Ascending aorta (tissue), 2 donors: ENCODE results near the gene SLC44A5. TPM values are rescaled to one million over a fixed set of nuclear protein-coding genes. Genes with fewer than 3 reads are reported as not detected.
A peak's percentile ranks its signal among the peaks of the same experiment; 100 is the strongest.
"Not testable (repeated sequence)": the region's sequence is repeated elsewhere in the genome, so short reads cannot be mapped to it uniquely, and the experiment has no call there.

Source experiments
- DNase-seq, 2 donors: peaks; one replicate each; pipeline ENCODE4 v3.0.0-alpha.2; 2019; ENCODE audit warnings: low spot score in 2 of 2
- H3K27ac ChIP-seq, 2 donors: fragments of 200-600 bp; sonication (generic); one replicate each; pipeline ENCODE4 v1.5.1; 2016 to 2017; ENCODE audit warnings: mild to moderate bottlenecking in 1 of 2
- H3K27me3 ChIP-seq: fragments of 200-600 bp; sonication (generic); one replicate; pipeline ENCODE4 v1.5.1; 2017
- H3K36me3 ChIP-seq, 2 donors: fragments of 200-600 bp; sonication (generic); one replicate each; pipeline ENCODE4 v1.5.1; 2016
- H3K4me1 ChIP-seq, 2 donors: fragments of 200-600 bp; sonication (generic); one replicate each; pipeline ENCODE4 v1.5.1; 2016 to 2017; ENCODE audit warnings: mild to moderate bottlenecking in 1 of 2
- H3K4me3 ChIP-seq, 2 donors: fragments of 200-600 bp; sonication (generic); one replicate each; pipeline ENCODE4 v1.5.1; 2016 to 2017; ENCODE audit warnings: mild to moderate bottlenecking in 1 of 2
- H3K9me3 ChIP-seq, 2 donors: fragments of 200-600 bp; sonication (generic); one replicate each; pipeline ENCODE4 v1.5.1; 2016
- intact Hi-C: fragments of 100-400 bp; cut with DNase I; formaldehyde crosslinking; loops from one replicate; pipeline ENCODE4 v1.15.1; 2023
- total RNA-seq: library from RNA; depleted of rRNA; stranded (reverse); fragments of >200 nt; gene quantifications from one replicate; pipeline ENCODE4 v1.1.0, GENCODE V29; 2016
- TF ChIP-seq, protein P1 (sequence below), 3 experiments: fragments of 200-600 bp in 2 of 3; fragments of 450-650 bp in 1 of 3; sonication (generic) in 2 of 3; IDR thresholded peaks; one replicate each; pipeline ENCODE4 v1.5.1; 2016 to 2019; ENCODE audit warnings: antibody characterized with exemption in 3 of 3, mild to moderate bottlenecking in 1 of 3, moderate library complexity in 1 of 3

The SLC44A5 gene
- total RNA-seq, 1 donor from 2014 or later, result not detected

DNA sequence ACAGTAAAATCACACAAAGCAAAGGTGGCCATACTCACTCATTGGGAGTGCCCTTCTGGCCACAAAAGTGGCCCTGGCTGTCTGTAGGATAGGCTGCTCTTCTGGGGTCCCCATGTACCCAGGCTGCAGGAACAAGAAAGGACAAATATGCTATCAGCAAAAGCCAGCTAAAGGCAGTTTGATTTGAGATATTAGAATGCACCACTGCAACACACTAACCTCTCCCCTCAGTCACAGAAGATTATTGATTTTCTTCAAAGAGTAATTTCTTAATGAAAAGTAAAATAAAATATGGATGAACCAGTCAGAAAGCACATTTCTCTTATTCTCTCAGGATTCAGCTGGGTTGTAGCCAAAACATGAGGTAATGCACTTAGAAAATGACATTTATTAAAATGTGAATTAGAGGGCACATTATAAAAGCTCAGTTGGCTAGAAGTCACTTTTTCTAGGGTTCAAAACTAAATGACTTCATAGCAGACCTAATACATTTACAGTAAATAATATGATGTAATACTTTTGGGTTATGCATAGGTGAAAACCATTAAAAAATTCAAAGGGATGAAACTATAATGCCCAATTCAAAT is 335.9 kb downstream of the SLC44A5 start:
- Histone ChIP-seq H3K27ac (no peak overlapping the region), H3K9me3 (no peaks in the 10 kb centered on the region), H3K27me3 (no peaks in the 10 kb centered on the region), H3K4me3 (no peak overlapping the region), H3K4me1 (no peaks in the 10 kb centered on the region), H3K36me3 (no peaks in the 10 kb centered on the region)
- no peak for DNase-seq
- intact Hi-C loops, result no loop called here
- TF ChIP-seq, protein P1, sequence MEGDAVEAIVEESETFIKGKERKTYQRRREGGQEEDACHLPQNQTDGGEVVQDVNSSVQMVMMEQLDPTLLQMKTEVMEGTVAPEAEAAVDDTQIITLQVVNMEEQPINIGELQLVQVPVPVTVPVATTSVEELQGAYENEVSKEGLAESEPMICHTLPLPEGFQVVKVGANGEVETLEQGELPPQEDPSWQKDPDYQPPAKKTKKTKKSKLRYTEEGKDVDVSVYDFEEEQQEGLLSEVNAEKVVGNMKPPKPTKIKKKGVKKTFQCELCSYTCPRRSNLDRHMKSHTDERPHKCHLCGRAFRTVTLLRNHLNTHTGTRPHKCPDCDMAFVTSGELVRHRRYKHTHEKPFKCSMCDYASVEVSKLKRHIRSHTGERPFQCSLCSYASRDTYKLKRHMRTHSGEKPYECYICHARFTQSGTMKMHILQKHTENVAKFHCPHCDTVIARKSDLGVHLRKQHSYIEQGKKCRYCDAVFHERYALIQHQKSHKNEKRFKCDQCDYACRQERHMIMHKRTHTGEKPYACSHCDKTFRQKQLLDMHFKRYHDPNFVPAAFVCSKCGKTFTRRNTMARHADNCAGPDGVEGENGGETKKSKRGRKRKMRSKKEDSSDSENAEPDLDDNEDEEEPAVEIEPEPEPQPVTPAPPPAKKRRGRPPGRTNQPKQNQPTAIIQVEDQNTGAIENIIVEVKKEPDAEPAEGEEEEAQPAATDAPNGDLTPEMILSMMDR (IDR thresholded peaks at IDR 0.05), result no peak

DNA sequence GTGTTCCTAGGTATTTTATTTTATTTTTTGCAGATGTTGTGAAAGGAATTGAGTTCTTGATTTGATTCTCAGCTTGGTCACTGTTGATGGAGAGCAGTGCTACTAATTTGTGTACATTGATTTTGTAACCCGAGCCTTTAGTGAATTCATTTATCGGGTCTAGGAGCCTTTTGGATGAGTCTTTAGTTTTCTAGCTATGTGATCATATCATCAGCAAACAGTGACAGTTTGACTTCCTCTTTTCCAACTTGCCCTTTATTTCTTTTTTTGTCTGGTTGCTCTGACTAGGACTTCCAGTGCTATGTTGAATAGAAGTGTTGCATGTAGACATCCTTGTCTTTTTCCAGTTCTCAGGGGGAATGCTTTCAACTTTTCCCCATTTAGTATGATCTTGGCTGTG is 337.8 kb downstream of the SLC44A5 start:
- TF ChIP-seq, protein P1 (IDR thresholded peaks at IDR 0.05), result no peak
- intact Hi-C loops, result no loop called here
- no peaks in the 10 kb centered on the region for H3K27me3 ChIP-seq
- no peaks in the 10 kb centered on the region for H3K4me1 ChIP-seq
- H3K9me3 ChIP-seq, result no peaks in the 10 kb centered on the region
- no peak for DNase-seq
- no peak overlapping the region for H3K27ac ChIP-seq
- H3K4me3 ChIP-seq, result no peak overlapping the region
- no peaks in the 10 kb centered on the region for H3K36me3 ChIP-seq

DNA sequence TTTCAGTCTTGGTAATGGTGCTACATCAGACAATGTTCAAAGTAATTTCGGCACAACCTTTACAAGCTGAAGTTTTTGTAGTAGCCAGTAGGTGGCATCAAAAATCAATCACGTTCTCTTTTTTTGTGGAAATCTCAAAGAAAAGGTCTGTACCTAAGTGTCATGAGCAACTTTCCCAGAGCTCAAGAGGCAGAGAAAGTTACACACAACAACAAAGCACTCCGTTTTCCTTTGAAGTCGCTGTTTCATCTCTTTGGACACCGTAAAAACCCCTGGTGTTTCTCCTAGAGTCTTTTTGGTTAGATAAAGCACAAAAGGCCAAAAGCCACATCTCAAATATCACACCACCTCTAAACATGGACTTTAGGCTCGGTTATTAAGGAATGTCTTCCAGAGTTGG is 345.1 kb downstream of the SLC44A5 start:
- Histone ChIP-seq H3K4me1 (no peaks in the 10 kb centered on the region), H3K27me3 (no peaks in the 10 kb centered on the region), H3K36me3 (no peaks in the 10 kb centered on the region), H3K4me3 (no peak overlapping the region), H3K27ac (no peak overlapping the region), H3K9me3 (no peaks in the 10 kb centered on the region)
- TF ChIP-seq, protein P1 (IDR thresholded peaks at IDR 0.05), result peak in 2 of 3 experiments; percentile 17 to 54
- intact Hi-C loops, result loop anchor here (5.0 kb wide), 1 partner anchor 367 kb away; no protein-coding TSS in a partner anchor
- no peak for DNase-seq

DNA sequence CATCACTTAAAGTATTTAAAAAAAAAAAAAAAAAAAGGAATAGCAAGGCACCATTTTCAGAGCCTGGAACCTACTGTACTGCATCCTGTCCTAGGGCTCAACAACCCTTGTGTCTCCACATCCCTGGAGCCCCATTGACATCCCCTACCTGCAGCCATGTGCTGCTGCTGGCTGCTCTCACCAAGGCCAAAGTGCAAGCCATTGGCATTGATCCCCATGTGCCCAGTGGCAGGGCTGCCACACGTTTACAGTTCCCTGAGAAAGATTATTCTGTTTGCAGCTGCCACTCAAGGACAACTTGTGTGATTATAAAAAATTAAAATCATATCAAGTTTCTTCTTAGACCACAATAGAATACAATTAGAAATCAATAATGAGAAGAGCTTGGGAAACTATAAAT is 346.8 kb downstream of the SLC44A5 start:
- H3K4me3 ChIP-seq, result no peak overlapping the region
- no peak overlapping the region for H3K27ac ChIP-seq
- H3K36me3 ChIP-seq, result no peaks in the 10 kb centered on the region
- TF ChIP-seq, protein P1 (IDR thresholded peaks at IDR 0.05), result no peak
- no peak for DNase-seq
- H3K4me1 ChIP-seq, result no peaks in the 10 kb centered on the region
- intact Hi-C loops, result no loop called here
- no peaks in the 10 kb centered on the region for H3K27me3 ChIP-seq
- H3K9me3 ChIP-seq, result no peaks in the 10 kb centered on the region

DNA sequence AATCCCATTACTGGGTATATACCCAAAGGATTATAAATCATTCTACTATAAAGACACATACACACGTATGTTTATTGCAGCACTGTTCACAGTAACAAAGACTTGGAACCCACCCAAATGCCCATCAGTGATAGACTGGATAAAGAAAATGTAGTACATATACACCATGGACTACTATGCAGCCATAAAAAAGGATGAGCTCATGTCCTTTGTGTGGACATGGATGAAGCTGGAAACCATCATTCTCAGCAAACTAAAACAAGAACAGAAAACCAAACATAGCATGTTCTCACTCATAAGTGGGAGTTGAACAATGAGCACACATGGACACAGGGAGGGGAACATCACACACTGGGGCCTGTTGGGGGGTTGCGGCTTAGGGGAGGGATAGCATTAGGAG is 347.3 kb downstream of the SLC44A5 start:
- H3K4me1 ChIP-seq, intact Hi-C loops, H3K27ac ChIP-seq, H3K36me3 ChIP-seq, DNase-seq, H3K4me3 ChIP-seq, H3K9me3 ChIP-seq, H3K27me3 ChIP-seq: not testable (repeated sequence)

DNA sequence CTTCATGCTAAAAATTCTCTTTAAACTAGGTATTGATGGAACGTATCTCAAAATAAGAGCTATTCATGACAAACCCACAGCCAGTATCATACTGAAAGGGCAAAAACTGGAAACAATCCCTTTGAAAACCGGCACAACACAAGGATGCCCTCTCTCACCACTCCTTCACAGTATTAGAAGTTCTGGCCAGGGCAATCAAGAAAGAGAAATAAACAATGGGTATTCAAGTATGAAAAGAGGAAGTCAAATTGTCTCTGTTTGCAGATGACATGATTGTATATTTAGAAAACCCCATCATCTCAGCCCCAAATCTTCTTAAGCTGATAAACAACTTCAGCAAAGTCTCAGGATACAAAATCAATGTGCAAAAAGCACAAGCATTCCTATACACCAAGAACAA is 349.0 kb downstream of the SLC44A5 start:
- H3K36me3 ChIP-seq, H3K9me3 ChIP-seq, H3K27me3 ChIP-seq, intact Hi-C loops, H3K4me3 ChIP-seq, H3K4me1 ChIP-seq, DNase-seq, H3K27ac ChIP-seq: not testable (repeated sequence)

DNA sequence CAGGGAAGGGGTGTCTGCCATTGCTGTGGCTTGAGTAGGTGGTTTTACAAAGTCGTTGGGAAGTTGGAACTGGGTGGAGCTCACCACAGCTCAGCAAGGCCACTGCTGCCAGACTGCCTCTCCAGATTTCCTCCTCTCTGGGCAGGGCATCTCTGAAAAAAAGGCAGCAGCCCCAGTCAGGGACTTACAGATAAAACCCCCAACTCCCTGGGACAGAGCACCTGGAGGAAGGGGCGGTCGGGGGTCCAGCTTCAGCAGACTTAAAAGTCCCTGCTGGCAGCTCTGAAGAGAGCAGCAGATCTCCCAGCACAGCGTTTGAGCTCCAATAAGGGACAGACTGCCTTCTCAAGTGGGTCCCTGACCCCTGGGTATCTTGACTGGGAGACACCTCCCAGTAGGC is 352.6 kb downstream of the SLC44A5 start:
- TF ChIP-seq, protein P1 (IDR thresholded peaks at IDR 0.05), result no peak
- intact Hi-C loops, result no loop called here
- H3K27me3 ChIP-seq, result no peaks in the 10 kb centered on the region
- DNase-seq, result no peak
- H3K27ac ChIP-seq, result no peak overlapping the region
- no peaks in the 10 kb centered on the region for H3K36me3 ChIP-seq
- H3K4me1 ChIP-seq, result no peaks in the 10 kb centered on the region
- no peak overlapping the region for H3K4me3 ChIP-seq
- H3K9me3 ChIP-seq, result no peaks in the 10 kb centered on the region
